IMR-90 (cell line): ENCODE results near the gene CFAP299. TPM values are rescaled to one million over a fixed set of nuclear protein-coding genes. Genes with fewer than 3 reads are reported as not detected.

Source experiments
- ATAC-seq: fragments of 200-7000 bp; cut with Tn5 transposase; 2 replicates; pipeline ENCODE4 v1.9.1; 2020; ENCODE audit warnings: low read depth, mild to moderate bottlenecking, moderate library complexity
- BruUV-seq: library from RNA; stranded (reverse); fragments of 400-500 nt; replicated peaks from 2 replicates; lab custom pipeline; 2021; lab: Mats Ljungman, UMichigan
- CTCF ChIA-PET: fragments of 300-600 bp; formaldehyde crosslinking; extraction: SDS; loops from one replicate; lab custom pipeline; 2021; ENCODE audit warnings: antibody characterized with exemption; lab: Yijun Ruan, JAX
- POLR2A ChIA-PET: fragments of 300-600 bp; sonication (Branson Sonifier 250); formaldehyde crosslinking; loops from one replicate; lab custom pipeline; 2022; ENCODE audit warnings: antibody characterized with exemption; ENCODE audit not compliant: unreplicated experiment; lab: Charles Lee
- DNase-seq: peaks from one replicate; pipeline ENCODE4 v3.0.0; 2013
- H2AFZ ChIP-seq: replicated peaks from 2 replicates; pipeline ENCODE3; 2013; ENCODE audit warnings: low read length, mild to moderate bottlenecking; ENCODE audit not compliant: poor library complexity
- H2AK5ac ChIP-seq: 2 replicates; pipeline ENCODE4 v1.6.1; 2013; ENCODE audit warnings: low read depth, low read length, inconsistent platforms
- H2AK9ac ChIP-seq: replicated peaks from 2 replicates; pipeline ENCODE3; 2013; ENCODE audit warnings: mild to moderate bottlenecking, low read depth, low read length, moderate library complexity; ENCODE audit not compliant: poor library complexity
- H2BK120ac ChIP-seq: 2 replicates; pipeline ENCODE4 v1.6.1; 2013; ENCODE audit warnings: low read depth, low read length, inconsistent platforms
- H2BK15ac ChIP-seq: 3 replicates; pipeline ENCODE4 v1.6.1; 2013; ENCODE audit warnings: low read depth, low read length, inconsistent platforms
- H2BK20ac ChIP-seq: 2 replicates; pipeline ENCODE4 v1.6.1; 2013; ENCODE audit warnings: low read depth, mild to moderate bottlenecking, inconsistent platforms, low read length, moderate library complexity
- H2BK5ac ChIP-seq: 2 replicates; pipeline ENCODE4 v1.6.1; 2013; ENCODE audit warnings: mild to moderate bottlenecking, low read depth, low read length, inconsistent platforms; ENCODE audit not compliant: poor library complexity, severe bottlenecking
- H3K14ac ChIP-seq: replicated peaks from 2 replicates; pipeline ENCODE4 v1.6.1; 2013; ENCODE audit warnings: low read depth, low read length, inconsistent platforms
- H3K18ac ChIP-seq: 2 replicates; pipeline ENCODE4 v1.6.1; 2013; ENCODE audit warnings: low read depth, low read length, control low read depth
- H3K23ac ChIP-seq: 2 replicates; pipeline ENCODE4 v1.6.1; 2013; ENCODE audit warnings: low read depth, low read length, inconsistent platforms
- H3K27ac ChIP-seq: 2 replicates; pipeline ENCODE4 v1.5.1; 2013; ENCODE audit warnings: mild to moderate bottlenecking, control low read depth, low read length; ENCODE audit not compliant: insufficient read depth
- H3K27me3 ChIP-seq: 2 replicates; pipeline ENCODE4 v1.6.1; 2013; ENCODE audit warnings: low read length; ENCODE audit not compliant: control insufficient read depth, insufficient read depth
- H3K36me3 ChIP-seq: 2 replicates; pipeline ENCODE4 v1.6.1; 2013; ENCODE audit warnings: low read length, mixed read lengths; ENCODE audit not compliant: control insufficient read depth, insufficient read depth
- H3K4ac ChIP-seq: 2 replicates; pipeline ENCODE4 v1.6.1; 2013; ENCODE audit warnings: low read depth, low read length, inconsistent platforms
- H3K4me1 ChIP-seq: 2 replicates; pipeline ENCODE4 v1.6.1; 2013; ENCODE audit warnings: low read length, mixed read lengths; ENCODE audit not compliant: control insufficient read depth, insufficient read depth
- H3K4me2 ChIP-seq: 2 replicates; pipeline ENCODE4 v1.6.1; 2013; ENCODE audit warnings: low read depth, mild to moderate bottlenecking, control low read depth, low read length, moderate library complexity
- H3K4me3 ChIP-seq: 2 replicates; pipeline ENCODE4 v1.5.1; 2013; ENCODE audit warnings: low read depth, mild to moderate bottlenecking, control low read depth, low read length, moderate library complexity; ENCODE audit not compliant: insufficient read depth
- H3K56ac ChIP-seq: 2 replicates; pipeline ENCODE4 v1.6.1; 2013; ENCODE audit warnings: low read length, inconsistent platforms; ENCODE audit not compliant: insufficient read depth; ENCODE audit errors: extremely low read depth
- H3K79me1 ChIP-seq, 2 experiments: 2 replicates each; pipeline ENCODE4 v1.6.1; 2013; ENCODE audit warnings: low read length in 2 of 2, inconsistent platforms in 1 of 2, low read depth in 1 of 2
- H3K9ac ChIP-seq: 2 replicates; pipeline ENCODE4 v1.6.1; 2013; ENCODE audit warnings: low read depth, low read length, control low read depth
- H3K9me1 ChIP-seq: 2 replicates; pipeline ENCODE4 v1.6.1; 2013; ENCODE audit warnings: low read length, inconsistent platforms; ENCODE audit not compliant: insufficient read depth
- H3K9me3 ChIP-seq: 2 replicates; pipeline ENCODE4 v1.6.1; 2013; ENCODE audit warnings: low read length; ENCODE audit not compliant: control insufficient read depth, insufficient read depth
- H4K20me1 ChIP-seq: 2 replicates; pipeline ENCODE4 v1.6.1; 2013; ENCODE audit warnings: low read length, inconsistent platforms; ENCODE audit not compliant: insufficient read depth
- H4K5ac ChIP-seq: 2 replicates; pipeline ENCODE4 v1.6.1; 2013; ENCODE audit warnings: mild to moderate bottlenecking, low read depth, low read length, control low read depth
- H4K8ac ChIP-seq, 2 experiments: 2 replicates each; pipeline ENCODE4 v1.6.1; 2013; ENCODE audit warnings: low read depth in 2 of 2, low read length in 2 of 2, control low read depth in 1 of 2, inconsistent platforms in 1 of 2
- H4K91ac ChIP-seq: 2 replicates; pipeline ENCODE4 v1.6.1; 2013; ENCODE audit warnings: low read depth, low read length, inconsistent platforms; ENCODE audit not compliant: insufficient read depth
- BHLHE40 ChIP-seq: fragments of 150-350 bp; IDR thresholded peaks from 2 replicates; pipeline ENCODE4 v1.6.1; 2016; ENCODE audit warnings: mild to moderate bottlenecking, low read depth, low read length
- CEBPB ChIP-seq: IDR thresholded peaks from 2 replicates; pipeline ENCODE4 v1.6.1; 2012; ENCODE audit warnings: low read depth, low read length, improper control_type of control experiment
- CHD1 ChIP-seq: IDR thresholded peaks from 2 replicates; pipeline ENCODE4 v1.6.1; 2012; ENCODE audit warnings: low read depth, low read length, improper control_type of control experiment
- CTCF ChIP-seq: conservative IDR thresholded peaks from 2 replicates; pipeline ENCODE4 v1.5.1; 2012; ENCODE audit warnings: mild to moderate bottlenecking, low read depth, low read length, improper control_type of control experiment
- FOS ChIP-seq: fragments of 150-350 bp; IDR thresholded peaks from 2 replicates; pipeline ENCODE4 v1.6.1; 2016; ENCODE audit warnings: low read depth, low read length
- MAFK ChIP-seq: IDR thresholded peaks from 2 replicates; pipeline ENCODE4 v1.6.1; 2012; ENCODE audit warnings: low read depth, low read length, improper control_type of control experiment
- MAZ ChIP-seq: IDR thresholded peaks from 2 replicates; pipeline ENCODE4 v1.6.1; 2012; ENCODE audit warnings: low read depth, mild to moderate bottlenecking, low read length, improper control_type of control experiment, moderate library complexity, borderline replicate concordance
- MXI1 ChIP-seq: IDR thresholded peaks from 2 replicates; pipeline ENCODE4 v1.6.1; 2012; ENCODE audit warnings: low read depth, mild to moderate bottlenecking, low read length, moderate library complexity, borderline replicate concordance
- NFE2L2 ChIP-seq: fragments of 150-350 bp; IDR thresholded peaks from 2 replicates; pipeline ENCODE4 v1.6.1; 2016; ENCODE audit warnings: low read depth, mild to moderate bottlenecking, low read length
- POLR2A ChIP-seq: IDR thresholded peaks from 2 replicates; pipeline ENCODE4 v1.6.1; 2012; ENCODE audit warnings: mild to moderate bottlenecking, low read depth, low read length
- RAD21 ChIP-seq: IDR thresholded peaks from 2 replicates; pipeline ENCODE4 v1.6.1; 2012; ENCODE audit warnings: low read length, improper control_type of control experiment
- RCOR1 ChIP-seq: IDR thresholded peaks from 2 replicates; pipeline ENCODE4 v1.6.1; 2012; ENCODE audit warnings: mild to moderate bottlenecking, low read length, improper control_type of control experiment; ENCODE audit not compliant: insufficient replicate concordance
- RFX5 ChIP-seq: IDR thresholded peaks from 2 replicates; pipeline ENCODE4 v1.8.0; 2012; ENCODE audit warnings: low read depth, mild to moderate bottlenecking, low read length, moderate library complexity
- SMC3 ChIP-seq: fragments of 150-350 bp; IDR thresholded peaks from 2 replicates; pipeline ENCODE4 v1.6.1; 2016; ENCODE audit warnings: low read depth, mild to moderate bottlenecking, antibody characterized with exemption, low read length, moderate library complexity
- USF2 ChIP-seq: fragments of 150-350 bp; IDR thresholded peaks from 2 replicates; pipeline ENCODE4 v1.6.1; 2017; ENCODE audit warnings: mild to moderate bottlenecking, antibody characterized with exemption, low read length, low read depth
- WGBS, 2 experiments: methylation state at CpG; one replicate each; pipeline versions ENCODE4 v1.1.5 to v1.1.7; 2013; ENCODE audit warnings: missing lambda C conversion rate in 2 of 2; ENCODE audit not compliant: insufficient read length in 1 of 2; ENCODE audit errors: extremely low coverage in 2 of 2; 5-methylcytosine and 5-hydroxymethylcytosine counted together
- dilution Hi-C: fragments of 300-500 bp; cut with HindIII; formaldehyde crosslinking; loops from one replicate; pipeline ENCODE4 v1.14.3; 2018; ENCODE audit warnings: low sequenced_read_pairs; ENCODE audit not compliant: unreplicated experiment
- in situ Hi-C: fragments of 300-500 bp; cut with MboI; formaldehyde crosslinking; loops from 3 replicates; pipeline ENCODE4 v1.14.3; 2019; ENCODE audit warnings: low sequenced_read_pairs, inconsistent platforms, mixed read lengths
- intact Hi-C: fragments of 100-400 bp; cut with micrococcal nuclease; formaldehyde crosslinking; loops from 2 replicates; pipeline ENCODE4 v1.10.0; 2022
- polyA plus RNA-seq, 3 experiments: library from polyadenylated mRNA; depleted of rRNA; stranded (reverse); fragments of >200 nt; gene quantifications; 2 replicates each; pipeline ENCODE4 v1.2.3, GENCODE V29; 2012; ENCODE audit warnings: low replicate concordance in 1 of 3
- total RNA-seq: library from RNA; depleted of rRNA; stranded (reverse); fragments of >200 nt; gene quantifications from 2 replicates; pipeline ENCODE4 v1.2.3, GENCODE V29; 2012
- TF ChIP-seq, protein P1 (sequence below): fragments of 150-350 bp; IDR thresholded peaks from 2 replicates; pipeline ENCODE4 v1.6.1; 2016; ENCODE audit warnings: low read depth, mild to moderate bottlenecking, low read length, moderate library complexity, borderline replicate concordance

The CFAP299 gene
- total and polyA plus RNA-seq, 2 of the 4 experiments (the other 2 are of a cell fraction): 1.0 to 1.1 TPM

DNA sequence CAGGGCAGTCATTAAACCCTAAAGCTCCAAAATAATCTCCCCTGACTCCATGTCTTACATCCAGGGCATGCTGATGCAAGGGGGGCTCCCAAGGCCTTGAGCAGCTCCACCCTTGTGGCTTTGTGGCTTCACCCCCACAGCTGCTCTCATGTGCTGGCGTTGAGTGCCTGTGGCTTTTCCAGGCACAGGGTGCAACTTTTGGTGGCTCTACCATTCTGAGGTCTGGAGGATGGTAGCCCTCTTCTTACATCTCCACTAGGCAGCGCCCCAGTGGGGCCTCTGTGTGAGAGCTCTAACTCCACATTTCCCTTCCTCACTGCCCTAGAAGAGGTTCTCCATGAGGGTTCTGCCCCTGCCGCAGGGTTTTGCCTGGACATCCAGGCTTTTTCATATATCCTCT lies 35.1 kb downstream of the CFAP299 start:
- dilution Hi-C loops (loop anchor here (25.0 kb wide), 1 partner anchor 617 kb away; no protein-coding TSS in a partner anchor), intact Hi-C loops (no loop called here), in situ Hi-C loops (loop anchor here (10.0 kb wide), 1 partner anchor 984 kb away; no protein-coding TSS in a partner anchor)
- Histone ChIP-seq H2AFZ (no peak overlapping the region), H3K14ac (no peak overlapping the region), H2BK15ac (no peak overlapping the region), H3K23ac (no peak overlapping the region), H4K5ac (no peak overlapping the region), H4K91ac (no peak overlapping the region), H3K9me3 (peaks cover 7% of the 10 kb centered on the region), H4K8ac (no peak overlapping the region), H3K9ac (no peak overlapping the region), H3K4me3 (no peak overlapping the region), H3K79me1 (no peaks in the 10 kb centered on the region), H3K56ac (no peak overlapping the region), H3K4me2 (no peak overlapping the region), H3K27me3 (no peaks in the 10 kb centered on the region), H3K4me1 (no peaks in the 10 kb centered on the region), H2BK5ac (no peak overlapping the region), H3K18ac (no peak overlapping the region), H2AK5ac (no peak overlapping the region), H2BK120ac (no peak overlapping the region), H3K4ac (no peak overlapping the region), H2AK9ac (no peak overlapping the region), H4K20me1 (no peaks in the 10 kb centered on the region), H2BK20ac (no peak overlapping the region), H3K36me3 (no peaks in the 10 kb centered on the region), H3K27ac (no peak overlapping the region), H3K9me1 (no peaks in the 10 kb centered on the region)
- ATAC-seq (no peak), DNase-seq (no peak)
- POLR2A ChIA-PET: no interaction called here
- 90% methylated on average over 2 of the region's 3 CpGs; no CpG with 5 or more reads in 1 of the 2 experiments for WGBS, 2 experiments
- CTCF ChIA-PET: no interaction called here
- TF ChIP-seq POLR2A: no peak
- TF ChIP-seq CEBPB: no peak
- no peak for TF ChIP-seq CHD1
- no peak for TF ChIP-seq RAD21
- no peak for TF ChIP-seq FOS
- TF ChIP-seq RCOR1: no peak
- no peak for TF ChIP-seq SMC3
- no peak for TF ChIP-seq CTCF
- TF ChIP-seq MAFK: no peak
- TF ChIP-seq MXI1: no peak
- TF ChIP-seq NFE2L2: no peak
- TF ChIP-seq MAZ: no peak
- TF ChIP-seq BHLHE40: no peak
- TF ChIP-seq, protein P1, sequence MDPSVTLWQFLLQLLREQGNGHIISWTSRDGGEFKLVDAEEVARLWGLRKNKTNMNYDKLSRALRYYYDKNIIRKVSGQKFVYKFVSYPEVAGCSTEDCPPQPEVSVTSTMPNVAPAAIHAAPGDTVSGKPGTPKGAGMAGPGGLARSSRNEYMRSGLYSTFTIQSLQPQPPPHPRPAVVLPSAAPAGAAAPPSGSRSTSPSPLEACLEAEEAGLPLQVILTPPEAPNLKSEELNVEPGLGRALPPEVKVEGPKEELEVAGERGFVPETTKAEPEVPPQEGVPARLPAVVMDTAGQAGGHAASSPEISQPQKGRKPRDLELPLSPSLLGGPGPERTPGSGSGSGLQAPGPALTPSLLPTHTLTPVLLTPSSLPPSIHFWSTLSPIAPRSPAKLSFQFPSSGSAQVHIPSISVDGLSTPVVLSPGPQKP: no peak
- no peak for TF ChIP-seq RFX5
- no peak for TF ChIP-seq USF2
- BruUV-seq: no TSS peak
